Measurements from ENCODE around the gene IL1RL2.

IL1RL2 gene

GRCh38 chr2:102276549-102277201 lies 89.9 kb downstream of the IL1RL2 start:
- peaks cover 0 to 4% (median 0%) of the 10 kb centered on the region in 5 donors for H3K9me3 ChIP-seq (ENCODE audit: control insufficient read depth in 5 of 5, low read length in 5 of 5)
- no peak overlapping the region for H3K4me3 ChIP-seq (ENCODE audit: low read depth in 1 of 5, low read length in 5 of 5)
- no peaks in the 10 kb centered on the region for H3K36me3 ChIP-seq (ENCODE audit: control insufficient read depth in 5 of 5, insufficient read depth in 5 of 5, low read length in 5 of 5)
- H3K9ac ChIP-seq (ENCODE audit: low read length in 5 of 5) = no peak overlapping the region
- H3K4me1 ChIP-seq (ENCODE audit: control insufficient read depth in 5 of 5, insufficient read depth in 5 of 5, low read length in 5 of 5) = no peaks in the 10 kb centered on the region
- no peak overlapping the region for H3K27ac ChIP-seq (ENCODE audit: low read depth, low read length)
- H3K27me3 ChIP-seq (ENCODE audit: control insufficient read depth in 5 of 5, insufficient read depth in 4 of 5, low read length in 5 of 5) = peaks cover 0 to 12% (median 5%) of the 10 kb centered on the region in 5 donors

- H3K4me3 ChIP-seq (ENCODE audit: low read depth in 1 of 5, low read length in 5 of 5) = no peak overlapping the region
- H3K9me3 ChIP-seq (ENCODE audit: control insufficient read depth in 5 of 5, low read length in 5 of 5) = peaks cover 0 to 4% (median 0%) of the 10 kb centered on the region in 5 donors
- no peaks in the 10 kb centered on the region for H3K36me3 ChIP-seq (ENCODE audit: control insufficient read depth in 5 of 5, insufficient read depth in 5 of 5, low read length in 5 of 5)
- H3K27me3 ChIP-seq (ENCODE audit: control insufficient read depth in 5 of 5, insufficient read depth in 4 of 5, low read length in 5 of 5) = peaks cover 0 to 12% (median 5%) of the 10 kb centered on the region in 5 donors
- H3K4me1 ChIP-seq (ENCODE audit: control insufficient read depth in 5 of 5, insufficient read depth in 5 of 5, low read length in 5 of 5) = no peaks in the 10 kb centered on the region
- no peak overlapping the region for H3K27ac ChIP-seq (ENCODE audit: low read depth, low read length)
- no peak overlapping the region for H3K9ac ChIP-seq (ENCODE audit: low read length in 5 of 5)
Observed at GRCh38 chr2:102277202-102277700, 90.4 kb downstream of the IL1RL2 start.

GRCh38 chr2:102278720-102279390 lies 92.0 kb downstream of the IL1RL2 start:
- peaks cover 0 to 12% (median 5%) of the 10 kb centered on the region in 5 donors for H3K27me3 ChIP-seq (ENCODE audit: control insufficient read depth in 5 of 5, insufficient read depth in 4 of 5, low read length in 5 of 5)
- H3K9ac ChIP-seq (ENCODE audit: low read length in 5 of 5) = no peak overlapping the region
- no peak overlapping the region for H3K4me3 ChIP-seq (ENCODE audit: low read depth in 1 of 5, low read length in 5 of 5)
- H3K27ac ChIP-seq (ENCODE audit: low read depth, low read length) = no peak overlapping the region
- H3K36me3 ChIP-seq (ENCODE audit: control insufficient read depth in 5 of 5, insufficient read depth in 5 of 5, low read length in 5 of 5) = no peaks in the 10 kb centered on the region
- H3K9me3 ChIP-seq (ENCODE audit: control insufficient read depth in 5 of 5, low read length in 5 of 5) = peaks cover 0 to 4% (median 0%) of the 10 kb centered on the region in 5 donors
- H3K4me1 ChIP-seq (ENCODE audit: control insufficient read depth in 5 of 5, insufficient read depth in 5 of 5, low read length in 5 of 5) = no peaks in the 10 kb centered on the region

- no peaks in the 10 kb centered on the region for H3K36me3 ChIP-seq (ENCODE audit: control insufficient read depth in 5 of 5, insufficient read depth in 5 of 5, low read length in 5 of 5)
- peaks cover 0 to 12% (median 5%) of the 10 kb centered on the region in 5 donors for H3K27me3 ChIP-seq (ENCODE audit: control insufficient read depth in 5 of 5, insufficient read depth in 4 of 5, low read length in 5 of 5)
- no peak overlapping the region for H3K27ac ChIP-seq (ENCODE audit: low read depth, low read length)
- no peaks in the 10 kb centered on the region for H3K4me1 ChIP-seq (ENCODE audit: control insufficient read depth in 5 of 5, insufficient read depth in 5 of 5, low read length in 5 of 5)
- peaks cover 0 to 4% (median 0%) of the 10 kb centered on the region in 5 donors for H3K9me3 ChIP-seq (ENCODE audit: control insufficient read depth in 5 of 5, low read length in 5 of 5)
- no peak overlapping the region for H3K9ac ChIP-seq (ENCODE audit: low read length in 5 of 5)
- no peak overlapping the region for H3K4me3 ChIP-seq (ENCODE audit: low read depth in 1 of 5, low read length in 5 of 5)
Observed at GRCh38 chr2:102279391-102279735, 92.5 kb downstream of the IL1RL2 start.

GRCh38 chr2:102282678-102283091 lies 95.9 kb downstream of the IL1RL2 start:
- Histone ChIP-seq H3K27me3 (ENCODE audit: control insufficient read depth in 5 of 5, insufficient read depth in 4 of 5, low read length in 5 of 5) (peaks cover 0 to 6% (median 4%) of the 10 kb centered on the region in 5 donors), H3K27ac (ENCODE audit: low read depth, low read length) (no peak overlapping the region), H3K4me1 (ENCODE audit: control insufficient read depth in 5 of 5, insufficient read depth in 5 of 5, low read length in 5 of 5) (no peaks in the 10 kb centered on the region), H3K9ac (ENCODE audit: low read length in 5 of 5) (no peak overlapping the region), H3K4me3 (ENCODE audit: low read depth in 1 of 5, low read length in 5 of 5) (no peak overlapping the region), H3K36me3 (ENCODE audit: control insufficient read depth in 5 of 5, insufficient read depth in 5 of 5, low read length in 5 of 5) (no peaks in the 10 kb centered on the region), H3K9me3 (ENCODE audit: control insufficient read depth in 5 of 5, low read length in 5 of 5) (no peaks in the 10 kb centered on the region)

GRCh38 chr2:102283996-102284395 lies 97.2 kb downstream of the IL1RL2 start:
- no peaks in the 10 kb centered on the region for H3K4me1 ChIP-seq (ENCODE audit: control insufficient read depth in 5 of 5, insufficient read depth in 5 of 5, low read length in 5 of 5)
- H3K27me3 ChIP-seq (ENCODE audit: control insufficient read depth in 5 of 5, insufficient read depth in 4 of 5, low read length in 5 of 5) = peaks cover 0 to 6% (median 0%) of the 10 kb centered on the region in 5 donors
- H3K4me3 ChIP-seq (ENCODE audit: low read depth in 1 of 5, low read length in 5 of 5) = no peak overlapping the region
- H3K27ac ChIP-seq (ENCODE audit: low read depth, low read length) = no peak overlapping the region
- H3K9me3 ChIP-seq (ENCODE audit: control insufficient read depth in 5 of 5, low read length in 5 of 5) = no peaks in the 10 kb centered on the region
- no peaks in the 10 kb centered on the region for H3K36me3 ChIP-seq (ENCODE audit: control insufficient read depth in 5 of 5, insufficient read depth in 5 of 5, low read length in 5 of 5)
- no peak overlapping the region for H3K9ac ChIP-seq (ENCODE audit: low read length in 5 of 5)

GRCh38 chr2:102284611-102285010 lies 97.8 kb downstream of the IL1RL2 start:
- H3K27ac ChIP-seq (ENCODE audit: low read depth, low read length) = no peak overlapping the region
- H3K36me3 ChIP-seq (ENCODE audit: control insufficient read depth in 5 of 5, insufficient read depth in 5 of 5, low read length in 5 of 5) = no peaks in the 10 kb centered on the region
- no peaks in the 10 kb centered on the region for H3K4me1 ChIP-seq (ENCODE audit: control insufficient read depth in 5 of 5, insufficient read depth in 5 of 5, low read length in 5 of 5)
- no peaks in the 10 kb centered on the region for H3K9me3 ChIP-seq (ENCODE audit: control insufficient read depth in 5 of 5, low read length in 5 of 5)
- no peak overlapping the region for H3K9ac ChIP-seq (ENCODE audit: low read length in 5 of 5)
- H3K4me3 ChIP-seq (ENCODE audit: low read depth in 1 of 5, low read length in 5 of 5) = no peak overlapping the region
- peaks cover 0 to 2% (median 0%) of the 10 kb centered on the region in 5 donors for H3K27me3 ChIP-seq (ENCODE audit: control insufficient read depth in 5 of 5, insufficient read depth in 4 of 5, low read length in 5 of 5)

- Histone ChIP-seq H3K27ac (ENCODE audit: low read depth, low read length) (no peak overlapping the region), H3K27me3 (ENCODE audit: control insufficient read depth in 5 of 5, insufficient read depth in 4 of 5, low read length in 5 of 5) (peaks cover 0 to under 1% (median 0%) of the 10 kb centered on the region in 5 donors), H3K4me1 (ENCODE audit: control insufficient read depth in 5 of 5, insufficient read depth in 5 of 5, low read length in 5 of 5) (no peaks in the 10 kb centered on the region), H3K9me3 (ENCODE audit: control insufficient read depth in 5 of 5, low read length in 5 of 5) (no peaks in the 10 kb centered on the region), H3K9ac (ENCODE audit: low read length in 5 of 5) (no peak overlapping the region), H3K4me3 (ENCODE audit: low read depth in 1 of 5, low read length in 5 of 5) (no peak overlapping the region), H3K36me3 (ENCODE audit: control insufficient read depth in 5 of 5, insufficient read depth in 5 of 5, low read length in 5 of 5) (no peaks in the 10 kb centered on the region)
Observed at GRCh38 chr2:102285368-102285767, 98.5 kb downstream of the IL1RL2 start.

- peaks cover 0 to under 1% (median 0%) of the 10 kb centered on the region in 5 donors for H3K4me1 ChIP-seq (ENCODE audit: control insufficient read depth in 5 of 5, insufficient read depth in 5 of 5, low read length in 5 of 5)
- H3K36me3 ChIP-seq (ENCODE audit: control insufficient read depth in 5 of 5, insufficient read depth in 5 of 5, low read length in 5 of 5) = no peaks in the 10 kb centered on the region
- H3K27ac ChIP-seq (ENCODE audit: low read depth, low read length) = no peak overlapping the region
- H3K9ac ChIP-seq (ENCODE audit: low read length in 5 of 5) = no peak overlapping the region
- no peak overlapping the region for H3K4me3 ChIP-seq (ENCODE audit: low read depth in 1 of 5, low read length in 5 of 5)
- H3K9me3 ChIP-seq (ENCODE audit: control insufficient read depth in 5 of 5, low read length in 5 of 5) = no peaks in the 10 kb centered on the region
- H3K27me3 ChIP-seq (ENCODE audit: control insufficient read depth in 5 of 5, insufficient read depth in 4 of 5, low read length in 5 of 5) = no peaks in the 10 kb centered on the region
Observed at GRCh38 chr2:102286041-102286440, 99.2 kb downstream of the IL1RL2 start.

- Histone ChIP-seq H3K27me3 (ENCODE audit: control insufficient read depth in 5 of 5, insufficient read depth in 4 of 5, low read length in 5 of 5) (peaks cover 0 to 7% (median 0%) of the 10 kb centered on the region in 5 donors), H3K36me3 (ENCODE audit: control insufficient read depth in 5 of 5, insufficient read depth in 5 of 5, low read length in 5 of 5) (no peaks in the 10 kb centered on the region), H3K9ac (ENCODE audit: low read length in 5 of 5) (no peak overlapping the region), H3K4me3 (ENCODE audit: low read depth in 1 of 5, low read length in 5 of 5) (no peak overlapping the region), H3K4me1 (ENCODE audit: control insufficient read depth in 5 of 5, insufficient read depth in 5 of 5, low read length in 5 of 5) (peaks cover 0 to 7% (median 0%) of the 10 kb centered on the region in 5 donors), H3K27ac (ENCODE audit: low read depth, low read length) (no peak overlapping the region), H3K9me3 (ENCODE audit: control insufficient read depth in 5 of 5, low read length in 5 of 5) (no peaks in the 10 kb centered on the region)
Observed at GRCh38 chr2:102289129-102289528, 102.3 kb downstream of the IL1RL2 start.

Measured in subcutaneous abdominal adipose tissue (tissue), 5 donors.